HEK293T (cell line): ENCODE results near the gene EHD4.

Source experiments
- FOXK2 ChIP-seq: fragments of 450-650 bp; IDR thresholded peaks from 2 replicates; pipeline ENCODE4 v1.6.1; 2016; ENCODE audit warnings: mild to moderate bottlenecking
- NFRKB ChIP-seq: fragments of 450-650 bp; IDR thresholded peaks from 2 replicates; pipeline ENCODE4 v1.6.1; 2016; ENCODE audit warnings: mild to moderate bottlenecking, moderate library complexity
- TF ChIP-seq, protein P1 (sequence below): fragments of 450-650 bp; IDR thresholded peaks from 2 replicates; pipeline ENCODE4 v1.6.1; 2016

DNA sequence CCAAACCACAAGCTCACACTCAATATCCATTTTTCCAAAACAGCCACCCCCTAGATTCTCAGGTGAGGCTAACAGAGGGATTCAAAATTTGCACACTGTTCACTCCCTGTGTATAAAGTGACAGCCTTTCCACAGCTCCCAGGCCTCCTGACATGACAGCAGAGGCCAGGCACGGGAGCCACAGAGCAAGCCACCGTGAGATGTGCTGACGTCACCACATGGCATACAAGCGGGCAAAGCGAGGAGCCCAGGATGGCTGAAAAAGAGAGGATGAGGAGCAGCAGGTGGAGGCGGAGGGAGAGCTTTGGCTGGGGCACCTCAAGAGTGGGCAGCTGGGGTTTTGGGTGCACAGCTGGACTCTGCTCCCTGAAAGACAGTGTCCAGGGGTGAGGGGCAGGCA, 27.1 kb downstream of the EHD4 start:
- TF ChIP-seq, protein P1, sequence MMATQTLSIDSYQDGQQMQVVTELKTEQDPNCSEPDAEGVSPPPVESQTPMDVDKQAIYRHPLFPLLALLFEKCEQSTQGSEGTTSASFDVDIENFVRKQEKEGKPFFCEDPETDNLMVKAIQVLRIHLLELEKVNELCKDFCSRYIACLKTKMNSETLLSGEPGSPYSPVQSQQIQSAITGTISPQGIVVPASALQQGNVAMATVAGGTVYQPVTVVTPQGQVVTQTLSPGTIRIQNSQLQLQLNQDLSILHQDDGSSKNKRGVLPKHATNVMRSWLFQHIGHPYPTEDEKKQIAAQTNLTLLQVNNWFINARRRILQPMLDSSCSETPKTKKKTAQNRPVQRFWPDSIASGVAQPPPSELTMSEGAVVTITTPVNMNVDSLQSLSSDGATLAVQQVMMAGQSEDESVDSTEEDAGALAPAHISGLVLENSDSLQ = no peak
- TF ChIP-seq FOXK2 = no peak
- no peak for TF ChIP-seq NFRKB
